Thyroid gland (tissue), 4 donors: ENCODE measurements around the gene PPP6R1.

Source experiments
- CTCF ChIP-seq, 6 experiments: fragments of 200-600 bp in 3 of 6; fragments of 450-650 bp in 3 of 6; sonication (generic) in 3 of 6; IDR thresholded peaks; one replicate each; pipeline ENCODE4 v1.5.1; 2016 to 2019; ENCODE audit warnings: antibody characterized with exemption in 6 of 6, mild to moderate bottlenecking in 2 of 6, inconsistent platforms in 1 of 6, moderate library complexity in 1 of 6
- POLR2A ChIP-seq, 2 donors: fragments of 450-650 bp; IDR thresholded peaks; one replicate each; pipeline ENCODE4 v1.6.1; 2017; ENCODE audit warnings: antibody characterized with exemption in 2 of 2, mild to moderate bottlenecking in 2 of 2, moderate library complexity in 1 of 2

DNA sequence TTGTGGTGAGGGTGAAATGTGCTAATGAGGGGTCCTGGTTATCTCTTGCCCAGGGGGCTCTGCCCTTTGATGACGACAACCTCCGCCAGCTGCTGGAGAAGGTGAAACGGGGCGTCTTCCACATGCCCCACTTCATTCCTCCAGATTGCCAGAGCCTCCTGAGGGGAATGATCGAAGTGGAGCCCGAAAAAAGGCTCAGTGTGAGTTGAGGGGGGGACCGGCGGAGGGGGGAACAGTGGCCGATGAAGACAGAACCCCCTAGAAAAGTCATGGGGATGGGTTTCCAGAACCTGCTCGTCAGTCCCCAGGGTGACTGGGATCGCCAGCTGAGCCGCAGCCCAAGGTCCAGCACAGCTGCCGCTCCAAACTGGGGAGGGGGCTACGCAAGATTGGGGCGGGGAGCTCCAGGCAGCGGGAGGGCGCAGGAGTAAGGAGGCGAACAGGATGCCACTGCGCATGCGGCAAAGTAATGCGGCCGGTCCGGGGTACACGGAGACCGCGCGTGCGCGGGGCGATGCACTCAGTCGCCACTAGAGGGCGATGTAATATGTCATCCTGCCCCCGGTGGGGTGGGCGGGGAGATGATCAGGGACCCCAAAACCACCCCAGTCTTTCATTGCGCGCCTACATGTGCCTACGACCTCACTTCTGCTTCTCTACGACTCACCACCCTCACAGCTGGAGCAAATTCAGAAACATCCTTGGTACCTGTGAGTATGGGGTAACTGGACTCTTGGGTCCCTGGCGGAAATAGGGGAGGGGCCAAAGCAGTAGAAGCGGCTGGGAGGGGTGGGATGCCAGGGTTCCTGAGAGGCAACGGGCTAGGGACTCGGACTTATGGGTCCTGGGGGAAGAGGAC is 42.9 kb upstream of the PPP6R1 start:
- TF ChIP-seq CTCF (IDR thresholded peaks at IDR 0.05) (peak; percentile 75 to 96 (median 92)), POLR2A (IDR thresholded peaks at IDR 0.05) (no peak)
